ENCODE results near the gene PGAP2. TPM values are rescaled to one million over a fixed set of nuclear protein-coding genes. Genes with fewer than 3 reads are reported as not detected.
A peak's percentile ranks its signal among the peaks of the same experiment; 100 is the strongest.
"Not testable (repeated sequence)": the region's sequence is repeated elsewhere in the genome, so short reads cannot be mapped to it uniquely, and the experiment has no call there.

The PGAP2 gene
- 27.8 TPM for total RNA-seq
- long read RNA-seq, transcript PGAP2-215 (6 exons, 798 nt) = minor isoform, 5 of 63 reads
- long read RNA-seq, transcript PGAP2-207 (6 exons, 931 nt) = major isoform, 11 of 63 reads
- long read RNA-seq, partial matches to known transcripts = 23 of 63 reads
- long read RNA-seq, other reads (novel, unspliced or antisense) = 17 of 63 reads

DNA sequence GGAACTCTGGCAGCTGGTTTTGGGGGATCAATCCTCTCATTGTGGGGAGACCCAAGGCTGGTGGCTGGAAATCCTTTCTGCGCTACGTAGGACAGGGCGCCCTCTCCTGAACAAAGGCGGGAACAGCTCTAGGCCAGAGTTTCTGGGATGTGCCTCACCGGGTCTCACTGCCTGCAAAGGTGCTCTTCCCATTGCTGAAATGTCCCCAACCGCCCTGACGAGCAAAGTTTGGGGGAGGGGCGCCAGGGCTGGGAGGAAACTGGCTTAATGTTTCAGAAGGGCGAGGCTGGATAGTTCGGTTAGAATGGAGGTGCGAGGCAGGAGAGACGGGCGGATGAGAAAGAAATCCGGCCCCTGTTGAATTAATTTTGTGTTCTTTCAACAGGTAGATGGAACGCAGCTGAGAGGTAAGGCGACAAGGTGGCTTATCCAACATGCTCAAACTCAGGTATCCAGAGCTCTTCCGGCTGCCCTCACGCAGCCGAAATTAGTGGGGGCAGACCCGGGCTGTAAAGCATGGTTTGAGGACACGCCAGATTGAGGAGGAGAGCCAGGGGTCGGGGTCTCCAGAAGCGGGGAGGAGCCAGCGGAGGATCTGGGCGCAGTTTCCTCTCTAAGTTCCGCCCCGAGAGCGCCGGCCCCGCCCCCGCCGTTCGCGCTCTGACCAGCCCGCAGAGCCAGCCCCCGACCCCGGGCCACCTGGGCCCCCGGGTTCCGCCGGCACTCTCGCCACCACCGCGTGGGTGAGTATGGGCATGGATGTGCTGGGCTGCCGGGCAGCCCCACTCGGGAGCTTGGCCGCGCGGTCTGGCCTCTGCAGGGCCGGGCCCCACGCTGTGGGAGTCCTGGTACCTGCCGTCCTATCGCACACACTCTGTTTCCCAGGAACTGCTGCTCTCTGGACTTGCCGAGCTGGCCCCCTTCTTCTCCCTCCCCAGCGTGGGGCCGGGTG, at the start of gene PGAP2:
Gene PGAP2, plus strand, starts transcription at position 652 of the 952 bp plus-strand sequence. CDS start 2,700 bp downstream, outside the sequence.
- no peaks in the 10 kb centered on the region for H3K36me3 ChIP-seq
- H3K27me3 ChIP-seq (ENCODE audit: low read depth) = no peaks in the 10 kb centered on the region
- peaks cover 42% of the 10 kb centered on the region for H3K4me1 ChIP-seq
- no peaks in the 10 kb centered on the region for H3K9me3 ChIP-seq (replicated peaks)
- H3K4me3 ChIP-seq = peak within 1 kb of the TSS; percentile 82
- peak within 1 kb of the TSS; percentile 84 for H3K27ac ChIP-seq (replicated peaks)
- TF ChIP-seq, protein P1, sequence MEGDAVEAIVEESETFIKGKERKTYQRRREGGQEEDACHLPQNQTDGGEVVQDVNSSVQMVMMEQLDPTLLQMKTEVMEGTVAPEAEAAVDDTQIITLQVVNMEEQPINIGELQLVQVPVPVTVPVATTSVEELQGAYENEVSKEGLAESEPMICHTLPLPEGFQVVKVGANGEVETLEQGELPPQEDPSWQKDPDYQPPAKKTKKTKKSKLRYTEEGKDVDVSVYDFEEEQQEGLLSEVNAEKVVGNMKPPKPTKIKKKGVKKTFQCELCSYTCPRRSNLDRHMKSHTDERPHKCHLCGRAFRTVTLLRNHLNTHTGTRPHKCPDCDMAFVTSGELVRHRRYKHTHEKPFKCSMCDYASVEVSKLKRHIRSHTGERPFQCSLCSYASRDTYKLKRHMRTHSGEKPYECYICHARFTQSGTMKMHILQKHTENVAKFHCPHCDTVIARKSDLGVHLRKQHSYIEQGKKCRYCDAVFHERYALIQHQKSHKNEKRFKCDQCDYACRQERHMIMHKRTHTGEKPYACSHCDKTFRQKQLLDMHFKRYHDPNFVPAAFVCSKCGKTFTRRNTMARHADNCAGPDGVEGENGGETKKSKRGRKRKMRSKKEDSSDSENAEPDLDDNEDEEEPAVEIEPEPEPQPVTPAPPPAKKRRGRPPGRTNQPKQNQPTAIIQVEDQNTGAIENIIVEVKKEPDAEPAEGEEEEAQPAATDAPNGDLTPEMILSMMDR (IDR thresholded peaks at IDR 0.05; ENCODE audit: borderline replicate concordance) = peak; percentile 76
- intact Hi-C loops (cut with micrococcal nuclease) = no loop called here
- DNase-seq = peak; percentile 73

- Histone ChIP-seq H3K4me1 (peaks cover 8% of the 10 kb centered on the region), H3K9me3 (replicated peaks) (no peaks in the 10 kb centered on the region), H3K27me3 (ENCODE audit: low read depth) (no peaks in the 10 kb centered on the region), H3K4me3 (no peak overlapping the region), H3K27ac (replicated peaks) (no peak overlapping the region), H3K36me3 (peaks cover 100% of the 10 kb centered on the region)
- DNase-seq = no peak
- TF ChIP-seq, protein P1 (IDR thresholded peaks at IDR 0.05; ENCODE audit: borderline replicate concordance) = no peak
- intact Hi-C loops (cut with micrococcal nuclease) = no loop called here
Observed at GRCh38 chr11:3764266-3764665, 44.1 kb upstream of the PGAP2 start.

DNA sequence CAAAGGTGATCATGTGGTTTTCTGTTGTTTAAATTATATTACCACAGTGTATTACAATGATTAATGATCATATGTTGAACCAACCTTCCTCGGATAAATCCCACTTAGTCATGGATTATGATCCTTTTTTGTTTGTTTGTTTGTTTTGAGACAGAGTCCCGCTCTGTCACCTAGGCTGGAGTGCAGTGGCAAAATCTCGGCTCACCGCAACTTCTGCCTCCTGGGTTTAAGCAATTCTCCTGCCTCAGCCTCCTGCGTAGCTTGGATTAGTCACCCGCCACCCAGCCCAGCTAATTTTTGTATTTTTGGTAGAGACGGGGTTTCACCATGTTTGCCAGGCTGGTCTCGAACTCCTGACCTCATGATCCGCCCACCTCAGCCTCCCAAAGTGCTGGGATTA, 41.5 kb upstream of the PGAP2 start:
- H3K4me3 ChIP-seq; H3K27ac ChIP-seq (replicated peaks); H3K9me3 ChIP-seq (replicated peaks); intact Hi-C loops (cut with micrococcal nuclease); H3K27me3 ChIP-seq (ENCODE audit: low read depth); H3K4me1 ChIP-seq; DNase-seq: not testable (repeated sequence)
- peaks cover 100% of the 10 kb centered on the region for H3K36me3 ChIP-seq

DNA sequence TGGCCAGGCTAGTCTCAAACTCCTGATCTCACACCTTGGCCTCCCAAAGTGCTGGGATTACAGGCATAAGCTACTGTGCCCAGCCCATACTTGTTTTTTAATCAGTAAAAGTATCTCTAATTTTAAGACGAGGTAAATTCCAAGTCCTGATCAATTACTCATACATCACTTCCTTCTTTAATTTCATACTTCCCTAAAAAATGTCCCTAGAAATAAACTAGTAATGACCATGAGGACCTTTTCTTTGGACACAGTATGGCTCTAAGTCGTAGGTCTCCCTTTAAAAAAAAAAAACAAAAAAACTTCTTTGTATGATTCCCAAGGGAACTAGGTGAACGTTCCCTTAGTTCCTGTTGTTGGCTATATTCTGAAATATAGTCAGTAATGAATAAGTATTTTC, 40.8 kb upstream of the PGAP2 start:
- H3K36me3 ChIP-seq = peaks cover 99% of the 10 kb centered on the region
- H3K4me1 ChIP-seq = no peaks in the 10 kb centered on the region
- intact Hi-C loops (cut with micrococcal nuclease) = no loop called here
- H3K27ac ChIP-seq (replicated peaks) = no peak overlapping the region
- no peak overlapping the region for H3K4me3 ChIP-seq
- TF ChIP-seq, protein P1 (IDR thresholded peaks at IDR 0.05; ENCODE audit: borderline replicate concordance) = no peak
- no peaks in the 10 kb centered on the region for H3K9me3 ChIP-seq (replicated peaks)
- DNase-seq = no peak
- no peaks in the 10 kb centered on the region for H3K27me3 ChIP-seq (ENCODE audit: low read depth)

GRCh38 chr11:3773180-3773579, 35.2 kb upstream of the PGAP2 start:
- DNase-seq = no peak
- TF ChIP-seq, protein P1 (IDR thresholded peaks at IDR 0.05; ENCODE audit: borderline replicate concordance) = no peak
- intact Hi-C loops (cut with micrococcal nuclease) = loop anchor here (10.0 kb wide), 1 partner anchor 48 kb away; no protein-coding TSS in a partner anchor
- Histone ChIP-seq H3K4me3 (no peak overlapping the region), H3K27me3 (ENCODE audit: low read depth) (no peaks in the 10 kb centered on the region), H3K27ac (replicated peaks) (no peak overlapping the region), H3K36me3 (peaks cover 99% of the 10 kb centered on the region), H3K4me1 (peaks cover 8% of the 10 kb centered on the region), H3K9me3 (replicated peaks) (no peaks in the 10 kb centered on the region)
